ENCODE data around the gene ST3GAL5.
"Not testable (repeated sequence)": the region's sequence is repeated elsewhere in the genome, so short reads cannot be mapped to it uniquely, and the experiment has no call there.

GRCh38 chr2:85829394-85829793 is 59.4 kb downstream of the ST3GAL5 start:
- TF ChIP-seq, protein P1, sequence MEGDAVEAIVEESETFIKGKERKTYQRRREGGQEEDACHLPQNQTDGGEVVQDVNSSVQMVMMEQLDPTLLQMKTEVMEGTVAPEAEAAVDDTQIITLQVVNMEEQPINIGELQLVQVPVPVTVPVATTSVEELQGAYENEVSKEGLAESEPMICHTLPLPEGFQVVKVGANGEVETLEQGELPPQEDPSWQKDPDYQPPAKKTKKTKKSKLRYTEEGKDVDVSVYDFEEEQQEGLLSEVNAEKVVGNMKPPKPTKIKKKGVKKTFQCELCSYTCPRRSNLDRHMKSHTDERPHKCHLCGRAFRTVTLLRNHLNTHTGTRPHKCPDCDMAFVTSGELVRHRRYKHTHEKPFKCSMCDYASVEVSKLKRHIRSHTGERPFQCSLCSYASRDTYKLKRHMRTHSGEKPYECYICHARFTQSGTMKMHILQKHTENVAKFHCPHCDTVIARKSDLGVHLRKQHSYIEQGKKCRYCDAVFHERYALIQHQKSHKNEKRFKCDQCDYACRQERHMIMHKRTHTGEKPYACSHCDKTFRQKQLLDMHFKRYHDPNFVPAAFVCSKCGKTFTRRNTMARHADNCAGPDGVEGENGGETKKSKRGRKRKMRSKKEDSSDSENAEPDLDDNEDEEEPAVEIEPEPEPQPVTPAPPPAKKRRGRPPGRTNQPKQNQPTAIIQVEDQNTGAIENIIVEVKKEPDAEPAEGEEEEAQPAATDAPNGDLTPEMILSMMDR (IDR thresholded peaks at IDR 0.05; ENCODE audit: insufficient read depth, low read depth, low read length): not testable (repeated sequence)
- not testable (repeated sequence) for TF ChIP-seq EZH2 (IDR thresholded peaks at IDR 0.05; ENCODE audit: insufficient read depth, low read length)

Measured in astrocyte (in vitro differentiated cells and primary cell).